GF-D8 (cell line): ENCODE measurements around the gene SLC38A10.
A peak's percentile ranks its signal among the peaks of the same experiment; 100 is the strongest.

Experiments
- DNase-seq: peaks from one replicate; lab custom pipeline; 2025; lab: John Stamatoyannopoulos, UW

SLC38A10 gene

GRCh38 chr17:81207610-81208581 is 87.2 kb downstream of the SLC38A10 start:
- DNase-seq: peak; percentile 13

- no peak for DNase-seq
Measured at GRCh38 chr17:81206657-81207056, 88.5 kb downstream of the SLC38A10 start.

- DNase-seq: no peak
Measured at GRCh38 chr17:81206166-81206565, 88.9 kb downstream of the SLC38A10 start.

GRCh38 chr17:81204578-81204977 is 90.5 kb downstream of the SLC38A10 start:
- DNase-seq: no peak

GRCh38 chr17:81203136-81203535 is 92.0 kb downstream of the SLC38A10 start:
- DNase-seq: no peak

GRCh38 chr17:81202318-81202717 is 92.8 kb downstream of the SLC38A10 start:
- DNase-seq: no peak

GRCh38 chr17:81200695-81201580 is 94.2 kb downstream of the SLC38A10 start:
- DNase-seq: peak; percentile 51

GRCh38 chr17:81200201-81200600 is 94.9 kb downstream of the SLC38A10 start:
- DNase-seq: no peak

GRCh38 chr17:81199482-81199830 is 95.7 kb downstream of the SLC38A10 start:
- no peak for DNase-seq

- DNase-seq: no peak
Measured at GRCh38 chr17:81198826-81199481, 96.2 kb downstream of the SLC38A10 start.

- no peak for DNase-seq
Measured at GRCh38 chr17:81197831-81198490, 97.1 kb downstream of the SLC38A10 start.

GRCh38 chr17:81197409-81197795 is 97.7 kb downstream of the SLC38A10 start:
- no peak for DNase-seq

GRCh38 chr17:81196505-81197408 is 98.3 kb downstream of the SLC38A10 start:
- DNase-seq: no peak

GRCh38 chr17:81195941-81196495 is 99.1 kb downstream of the SLC38A10 start:
- DNase-seq: no peak
